Stimulated activated CD4-positive, alpha-beta T cell treated with anti-CD3 and anti-CD28 coated beads, Interleukin-2, amount 100 ng/mL, for 4 hours (primary cell): Measurements from ENCODE around the gene IL20.

Experiments
- DNase-seq: peaks from one replicate; pipeline ENCODE4 v3.0.0-alpha.2; 2020; ENCODE audit warnings: low read depth

The IL20 gene

DNA sequence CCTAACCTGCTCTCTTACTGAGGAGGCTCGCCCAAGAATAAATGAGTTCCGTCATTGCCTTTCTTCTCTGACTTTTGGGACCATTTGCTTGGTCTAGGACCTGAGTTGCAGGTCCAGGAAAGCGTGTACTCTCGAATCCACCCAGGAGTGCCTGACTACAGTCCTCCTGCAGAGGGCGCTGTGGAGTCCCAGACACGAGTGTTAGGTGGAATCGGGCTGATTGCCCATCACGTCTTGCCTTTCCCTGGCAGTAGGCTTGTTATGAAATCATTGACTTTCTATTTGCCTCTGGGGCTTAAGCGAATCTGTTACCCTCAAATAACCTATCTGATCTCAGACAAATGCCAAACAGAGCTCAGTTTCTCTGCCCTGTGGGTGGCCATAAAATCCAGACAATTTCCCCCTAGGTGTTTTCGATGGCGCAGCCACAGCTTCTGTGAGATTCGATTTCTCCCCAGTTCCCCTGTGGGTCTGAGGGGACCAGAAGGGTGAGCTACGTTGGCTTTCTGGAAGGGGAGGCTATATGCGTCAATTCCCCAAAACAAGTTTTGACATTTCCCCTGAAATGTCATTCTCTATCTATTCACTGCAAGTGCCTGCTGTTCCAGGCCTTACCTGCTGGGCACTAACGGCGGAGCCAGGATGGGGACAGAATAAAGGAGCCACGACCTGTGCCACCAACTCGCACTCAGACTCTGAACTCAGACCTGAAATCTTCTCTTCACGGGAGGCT, at the start of gene IL20:
IL20 (plus strand) TSS at position 685 of the 733 bp plus-strand sequence. CDS start 230 bp downstream, outside the sequence.
- DNase-seq: peak; percentile 77

DNA sequence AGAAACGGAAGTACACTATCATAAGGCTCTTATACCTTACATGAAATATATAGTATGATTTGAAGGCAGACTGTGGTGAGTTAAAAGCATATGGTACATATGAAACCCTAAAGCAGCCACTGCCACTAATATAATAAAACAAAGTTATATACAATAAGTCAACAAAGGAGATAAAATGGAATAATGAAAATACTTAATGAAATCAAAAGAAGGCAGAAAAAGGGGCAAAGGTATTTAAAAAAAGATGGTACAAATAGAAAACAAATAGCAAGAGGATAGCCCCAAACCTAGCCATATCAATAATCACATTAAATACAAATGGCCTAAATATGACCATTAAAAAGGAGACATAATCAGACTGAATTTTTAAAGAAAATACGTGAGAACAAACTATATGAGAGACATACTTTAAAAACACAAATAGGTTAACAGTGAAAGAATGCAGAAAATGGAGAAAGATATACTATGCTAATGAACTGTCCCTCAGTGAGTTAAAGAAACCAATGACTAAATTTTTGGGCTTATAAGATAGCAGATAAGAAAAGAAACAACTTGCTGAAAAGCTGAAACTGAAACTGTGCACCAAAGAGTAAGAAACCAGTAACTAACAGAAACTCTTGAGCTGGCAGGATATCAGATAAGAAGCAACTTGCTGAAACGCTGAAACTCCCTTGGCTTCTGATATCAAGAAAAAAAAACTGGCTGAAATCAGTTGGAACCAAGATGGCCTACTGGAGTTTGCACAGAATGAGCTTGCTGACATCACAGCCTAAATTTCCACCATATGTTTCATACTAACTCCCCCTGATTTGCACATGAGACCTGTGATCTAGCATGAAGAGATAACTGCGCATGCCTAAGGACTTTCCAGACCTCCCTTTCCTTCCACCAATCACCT, 48.8 kb upstream of the IL20 start:
- DNase-seq: no peak

DNA sequence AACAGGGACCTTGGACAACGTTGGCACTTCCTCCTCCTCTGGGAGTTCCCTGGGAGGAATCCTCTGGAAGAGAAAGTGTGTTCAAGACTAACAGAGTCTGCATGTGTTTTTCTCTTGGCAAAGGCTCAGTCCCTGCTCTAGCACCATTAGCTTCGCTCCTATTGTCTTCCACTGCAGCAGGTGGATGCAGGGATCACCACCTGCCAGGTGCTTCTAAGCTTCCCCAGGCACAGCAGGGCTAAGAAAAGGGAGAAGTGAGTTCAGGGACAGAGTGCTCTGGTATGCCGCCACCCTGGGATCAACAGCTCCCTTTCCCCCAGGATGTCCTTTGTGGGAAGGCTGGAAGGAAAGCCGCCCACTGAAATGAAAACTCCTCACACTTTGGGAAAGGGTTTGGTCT, 43.9 kb upstream of the IL20 start:
- DNase-seq: no peak

DNA sequence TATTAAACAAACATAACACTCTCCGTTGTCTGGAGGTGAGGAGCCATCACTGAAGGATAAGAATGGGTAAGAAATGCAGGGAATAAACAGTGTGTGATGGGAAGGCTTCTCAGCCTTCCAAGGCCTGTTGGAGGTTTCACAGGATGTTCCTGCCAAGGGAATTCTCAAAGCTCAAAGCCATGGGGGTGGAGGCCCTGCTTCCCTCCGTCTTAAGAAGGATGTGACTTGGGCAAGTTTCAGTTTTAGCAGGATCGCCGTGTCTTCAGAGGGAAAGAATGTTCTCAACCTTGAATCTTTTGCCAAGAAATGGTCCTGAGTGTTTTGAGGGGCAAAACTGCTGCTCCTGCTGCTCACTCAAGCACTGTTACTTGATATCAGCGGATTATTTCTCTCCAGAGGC, 41.7 kb upstream of the IL20 start:
- DNase-seq: no peak

DNA sequence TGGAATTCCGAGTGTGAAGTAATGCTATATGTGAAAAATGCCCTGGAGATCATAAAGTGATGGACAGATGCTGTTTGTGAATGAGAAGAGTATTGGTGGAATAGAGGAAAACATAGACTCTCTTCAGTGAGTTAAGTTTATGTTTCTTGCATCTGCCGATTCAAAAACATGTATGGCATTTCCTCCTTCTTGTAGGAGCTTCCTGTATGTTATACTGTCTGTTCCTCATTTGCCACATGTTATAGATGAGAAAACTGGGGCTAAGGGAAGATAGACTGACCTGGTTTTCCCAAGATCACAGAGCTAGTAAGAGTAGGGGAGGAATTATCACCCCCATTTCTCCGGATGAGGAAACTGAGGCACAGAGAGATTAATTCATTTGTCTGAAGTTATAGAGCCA, 41.1 kb upstream of the IL20 start:
- DNase-seq: no peak

GRCh38 chr1:206826394-206826793, 39.0 kb upstream of the IL20 start:
- no peak for DNase-seq

DNA sequence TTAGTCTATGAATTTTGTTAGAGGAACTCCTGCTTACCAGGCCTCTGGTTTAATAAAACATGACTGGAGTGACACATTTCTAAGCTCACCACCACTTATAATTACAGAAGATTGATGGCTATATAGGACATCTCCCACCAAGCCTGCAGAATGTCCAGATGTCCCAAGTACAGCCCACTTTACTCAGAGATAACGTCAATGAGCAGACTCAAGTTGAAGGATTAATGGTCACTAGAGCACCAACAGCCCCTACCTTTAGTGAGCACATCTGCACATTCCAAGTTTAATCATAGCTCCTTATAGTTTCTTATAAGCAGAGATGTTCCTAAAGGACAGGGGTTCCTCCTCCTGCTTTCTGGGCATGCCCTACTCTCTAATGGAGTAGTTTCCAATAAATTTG, 37.4 kb upstream of the IL20 start:
- DNase-seq: no peak

GRCh38 chr1:206828765-206829164, 36.7 kb upstream of the IL20 start:
- DNase-seq: no peak

GRCh38 chr1:206829282-206829681, 36.1 kb upstream of the IL20 start:
- no peak for DNase-seq

- DNase-seq: no peak
Observed at GRCh38 chr1:206829875-206830274, 35.5 kb upstream of the IL20 start.

DNA sequence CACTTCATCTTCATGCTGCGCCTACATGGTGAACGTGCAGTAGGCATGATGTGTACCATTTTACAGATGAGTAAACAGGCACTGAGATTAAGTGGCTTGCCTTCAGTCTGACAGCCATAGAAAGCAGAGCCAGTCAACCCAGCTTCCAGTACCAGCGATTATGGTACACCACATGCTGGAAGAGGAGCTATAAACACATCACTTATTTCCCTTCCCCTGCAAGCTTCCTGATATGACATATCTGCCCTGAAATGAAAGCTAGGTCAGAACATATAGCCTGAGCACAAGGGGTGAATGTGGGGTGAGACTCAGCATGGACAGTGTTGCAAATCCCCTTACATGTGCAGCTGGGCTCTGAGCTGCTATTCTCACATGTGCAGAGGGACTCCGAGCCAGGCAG, 33.8 kb upstream of the IL20 start:
- DNase-seq: no peak

DNA sequence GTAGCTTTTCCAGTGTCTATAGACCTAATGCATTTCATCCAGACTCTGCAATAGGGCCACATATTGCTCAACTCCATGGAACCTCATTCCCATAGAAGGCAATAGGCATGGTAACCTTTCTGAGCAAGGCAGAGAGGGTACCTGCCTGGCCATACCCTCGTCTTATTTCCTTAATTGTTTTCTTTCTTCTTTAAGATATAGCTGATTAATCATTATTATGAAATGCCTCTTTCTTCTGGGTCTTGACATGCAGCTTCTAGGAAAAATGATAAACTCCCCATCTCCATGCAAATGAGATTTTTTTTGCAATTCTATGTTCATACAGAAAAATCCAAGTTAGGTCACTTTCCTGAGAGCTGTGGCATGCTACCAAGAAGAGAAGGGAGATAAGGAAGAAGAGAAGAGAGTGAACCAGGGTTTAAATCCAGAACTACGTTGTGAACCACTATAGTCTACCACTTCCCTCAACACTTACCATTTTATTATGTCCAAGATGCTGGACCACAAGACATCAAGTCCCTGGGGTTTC, 33.0 kb upstream of the IL20 start:
- DNase-seq: no peak

GRCh38 chr1:206833106-206833680, 32.2 kb upstream of the IL20 start:
- DNase-seq: no peak

DNA sequence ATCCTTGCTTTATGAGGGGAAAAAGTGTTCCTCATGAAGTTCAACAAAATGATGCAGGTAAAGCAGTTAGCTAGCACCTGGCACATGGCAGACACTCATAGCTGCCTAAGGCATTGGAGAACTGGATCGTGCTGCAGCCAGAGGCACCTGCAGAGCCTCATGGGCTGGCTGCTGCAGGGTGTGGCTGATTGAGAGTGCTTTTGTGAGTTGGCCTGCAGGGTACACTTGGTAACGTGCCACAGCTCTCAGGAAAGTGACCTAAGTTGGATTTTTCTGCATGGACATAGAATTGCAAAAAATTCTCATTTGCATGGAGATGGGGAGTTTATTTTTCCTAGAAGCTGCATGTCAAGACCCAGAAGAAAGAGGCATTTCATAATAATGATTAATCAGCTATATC, 31.6 kb upstream of the IL20 start:
- no peak for DNase-seq

- DNase-seq: no peak
Observed at GRCh38 chr1:206834217-206834616, 31.2 kb upstream of the IL20 start.

GRCh38 chr1:206834711-206835110, 30.7 kb upstream of the IL20 start:
- no peak for DNase-seq

- no peak for DNase-seq
Observed at GRCh38 chr1:206835186-206835585, 30.2 kb upstream of the IL20 start.

DNA sequence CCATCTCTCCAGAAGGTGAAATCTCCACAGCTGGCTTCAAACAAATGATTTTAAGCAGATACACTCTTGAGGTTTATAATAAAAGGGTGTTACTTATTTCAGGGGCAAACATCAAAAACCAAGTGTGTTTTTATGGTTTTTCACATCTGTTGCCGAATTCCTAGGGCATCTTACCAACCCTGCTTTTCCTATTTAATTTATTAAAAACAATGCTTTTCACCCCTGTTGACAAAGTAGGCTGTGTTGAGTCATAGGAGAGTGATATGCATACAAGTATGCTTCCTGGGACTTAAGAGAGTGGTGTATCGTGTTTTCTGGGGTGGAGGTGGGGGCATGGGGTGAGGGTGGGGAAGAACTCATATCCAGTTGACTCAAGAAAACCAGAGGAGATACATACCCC, 29.3 kb upstream of the IL20 start:
- DNase-seq: no peak

- no peak for DNase-seq
Observed at GRCh38 chr1:206839006-206839560, 26.3 kb upstream of the IL20 start.

DNA sequence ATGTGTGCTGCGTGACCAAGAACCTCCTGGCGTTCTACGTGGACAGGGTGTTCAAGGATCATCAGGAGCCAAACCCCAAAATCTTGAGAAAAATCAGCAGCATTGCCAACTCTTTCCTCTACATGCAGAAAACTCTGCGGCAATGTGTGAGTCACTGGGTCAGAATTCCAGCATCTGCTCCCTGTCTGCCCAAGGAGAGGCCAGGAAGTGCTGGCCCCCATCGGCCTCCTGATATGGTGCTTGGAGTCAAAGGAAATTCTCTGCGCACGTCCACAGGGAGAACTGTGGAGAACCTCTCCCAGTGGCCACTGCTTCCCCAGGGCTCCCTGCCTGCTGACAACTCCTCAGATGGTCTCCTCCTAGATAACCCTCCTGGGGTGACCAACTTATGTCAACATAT, 25.6 kb upstream of the IL20 start:
- no peak for DNase-seq

GRCh38 chr1:206841609-206842323, 23.7 kb upstream of the IL20 start:
- no peak for DNase-seq

- DNase-seq: no peak
Observed at GRCh38 chr1:206842854-206843253, 22.6 kb upstream of the IL20 start.
